A673 (cell line): ENCODE results near the gene PPP2R5A.

Experiments
- CTCF ChIP-seq: fragments of 300-800, 200-600 bp; sonication (generic); conservative IDR thresholded peaks from 2 replicates; pipeline ENCODE4 v1.5.1; 2017; ENCODE audit warnings: low read depth, mild to moderate bottlenecking, antibody characterized with exemption, low read length, moderate library complexity, mixed read lengths
- EZH2 ChIP-seq: fragments of 200-600 bp; sonication (generic); IDR thresholded peaks from 2 replicates; pipeline ENCODE4 v1.6.1; 2017; ENCODE audit warnings: borderline replicate concordance, low read depth, mild to moderate bottlenecking, mixed read lengths, antibody characterized with exemption, low read length; ENCODE audit not compliant: poor library complexity, severe bottlenecking

GRCh38 chr1:212235857-212236256, 49.4 kb upstream of the PPP2R5A start:
- TF ChIP-seq CTCF: no peak
- TF ChIP-seq EZH2: no peak
